ENCODE results near the gene CASP8AP2. TPM values are rescaled to one million over a fixed set of nuclear protein-coding genes. Genes with fewer than 3 reads are reported as not detected.
A peak's percentile ranks its signal among the peaks of the same experiment; 100 is the strongest.
"Not testable (repeated sequence)": the region's sequence is repeated elsewhere in the genome, so short reads cannot be mapped to it uniquely, and the experiment has no call there.

The CASP8AP2 gene
- total RNA-seq, 2 experiments from 2014 or later: 33.3 to 33.6 TPM

- H3K9me3 Mint-ChIP-seq; intact Hi-C loops (cut with micrococcal nuclease); H3K4me3 Mint-ChIP-seq; DNase-seq; POLR2A ChIA-PET; ATAC-seq; H3K27ac Mint-ChIP-seq; H3K36me3 Mint-ChIP-seq (ENCODE audit: low read depth): not testable (repeated sequence)
- Mint-ChIP-seq H3K27me3 (peaks cover 42% of the 10 kb centered on the region), H3K4me1 (ENCODE audit: low read depth) (peaks cover 10% of the 10 kb centered on the region)
- CTCF ChIA-PET: interaction anchor here (0.6 to 1.0 kb wide), 2 partner anchors 13 to 38 kb away, joined by 3 read pairs; no protein-coding TSS in a partner anchor
- peak; percentile 28 for TF ChIP-seq CTCF (IDR thresholded peaks at IDR 0.05)
Observed at GRCh38 chr6:89892577-89892976, 62.9 kb downstream of the CASP8AP2 start.

GRCh38 chr6:89894169-89894568 is 64.5 kb downstream of the CASP8AP2 start, which contains the start of gene GJA10:
Gene GJA10 (plus strand): TSS chr6:89894469. CDS start chr6:89894469, 0 bp downstream.
- intact Hi-C loops (cut with micrococcal nuclease): no loop called here
- Mint-ChIP-seq H3K4me3 (no peak within 1 kb of the TSS), H3K27ac (no peak within 1 kb of the TSS), H3K4me1 (ENCODE audit: low read depth) (peaks cover 6% of the 10 kb centered on the region), H3K27me3 (peaks cover 42% of the 10 kb centered on the region), H3K9me3 (no peaks in the 10 kb centered on the region), H3K36me3 (ENCODE audit: low read depth) (no peaks in the 10 kb centered on the region)
- no peak for ATAC-seq
- DNase-seq: no peak
- no peak for TF ChIP-seq CTCF (IDR thresholded peaks at IDR 0.05)
- CTCF ChIA-PET: no interaction called here
- POLR2A ChIA-PET: no interaction called here

GRCh38 chr6:89895276-89895874 is 65.7 kb downstream of the CASP8AP2 start:
- CTCF ChIA-PET: interaction anchor here (1.2 kb wide), 1 partner anchor 10 kb away, joined by 3 read pairs; no protein-coding TSS in a partner anchor
- POLR2A ChIA-PET: no interaction called here
- Mint-ChIP-seq H3K27ac (no peak overlapping the region), H3K27me3 (peaks cover 41% of the 10 kb centered on the region), H3K36me3 (ENCODE audit: low read depth) (no peaks in the 10 kb centered on the region), H3K4me1 (ENCODE audit: low read depth) (peaks cover 6% of the 10 kb centered on the region), H3K4me3 (no peak overlapping the region), H3K9me3 (no peaks in the 10 kb centered on the region)
- TF ChIP-seq CTCF (IDR thresholded peaks at IDR 0.05): no peak
- DNase-seq: peak; percentile 12
- intact Hi-C loops (cut with micrococcal nuclease): no loop called here
- peak; percentile 64 for ATAC-seq

DNA sequence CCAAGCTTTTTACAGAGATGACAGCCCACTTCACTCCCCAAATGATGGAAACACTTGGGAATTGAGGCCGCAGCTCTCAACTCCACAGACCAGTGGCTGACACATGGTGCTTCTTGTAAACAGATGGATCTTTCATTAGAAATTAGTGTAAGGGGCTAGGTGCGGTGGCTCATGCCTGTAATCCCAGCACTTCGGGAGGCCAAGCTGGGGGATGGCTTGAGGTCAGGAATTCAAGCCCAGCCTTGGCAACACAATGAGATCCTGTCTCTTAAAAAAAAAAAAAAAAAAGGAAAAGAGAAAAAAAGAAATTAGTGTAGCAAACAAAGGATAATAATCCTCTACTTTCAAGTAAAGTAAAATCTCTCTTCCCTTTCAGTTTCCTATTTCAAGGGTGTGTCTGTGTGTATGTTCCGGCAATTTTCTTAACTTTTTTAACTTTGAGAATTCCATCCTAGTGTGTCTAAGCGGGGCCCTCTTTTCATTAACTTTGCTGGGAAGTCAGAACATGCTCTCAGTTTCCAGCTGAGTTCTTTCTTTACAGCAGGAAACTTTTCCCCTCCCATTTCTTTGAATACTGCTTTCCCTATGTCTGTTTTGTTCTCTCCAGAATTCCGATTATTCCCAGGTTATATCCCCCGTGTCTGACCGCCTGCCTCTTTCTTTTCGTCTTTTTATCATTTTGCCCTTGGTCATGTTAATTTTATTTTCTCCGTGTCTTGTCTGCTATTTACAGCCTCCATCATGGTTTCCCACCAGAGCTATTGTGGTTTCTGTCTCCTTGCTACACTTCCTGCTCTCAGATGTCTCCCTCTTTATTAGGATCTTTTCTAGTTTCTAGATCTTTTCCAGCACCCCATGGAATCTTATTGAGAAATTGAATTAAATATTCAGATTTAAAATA is 80.6 kb downstream of the CASP8AP2 start:
- CTCF ChIA-PET: interaction anchor here (1.1 kb wide), 1 partner anchor 8 kb away, joined by 3 read pairs; no protein-coding TSS in a partner anchor
- H3K4me3 Mint-ChIP-seq: not testable (repeated sequence)

DNA sequence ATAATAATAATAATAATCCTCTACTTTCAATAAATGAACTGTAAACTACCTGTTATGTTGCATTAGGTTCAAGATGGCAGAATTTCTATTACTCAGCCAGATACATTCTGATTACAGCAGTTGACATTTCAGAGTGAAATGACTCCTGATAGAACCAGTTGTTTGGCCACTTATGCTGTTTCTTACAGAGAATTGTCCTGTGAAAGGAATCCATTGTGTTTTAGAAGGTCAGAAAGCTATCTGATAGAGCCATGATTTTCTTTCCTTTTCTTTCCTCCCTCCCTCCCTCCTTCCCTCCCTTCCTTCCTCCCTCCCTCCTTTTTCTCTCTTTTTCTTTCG is 81.2 kb downstream of the CASP8AP2 start:
- CTCF ChIA-PET: no interaction called here
- no peak for ATAC-seq
- H3K36me3 Mint-ChIP-seq (ENCODE audit: low read depth): no peaks in the 10 kb centered on the region

More for the DNA sequence above, 80.6 kb downstream of the CASP8AP2 start:
- POLR2A ChIA-PET: interaction anchor here (1.2 kb wide), 1 partner anchor 11 kb away, joined by 3 read pairs; no protein-coding TSS in a partner anchor
- ATAC-seq; H3K9me3 Mint-ChIP-seq; DNase-seq; H3K27ac Mint-ChIP-seq; H3K36me3 Mint-ChIP-seq (ENCODE audit: low read depth); intact Hi-C loops (cut with micrococcal nuclease); H3K4me1 Mint-ChIP-seq (ENCODE audit: low read depth); H3K27me3 Mint-ChIP-seq: not testable (repeated sequence)

More for the DNA sequence above, 81.2 kb downstream of the CASP8AP2 start:
- Mint-ChIP-seq H3K4me3 (no peak overlapping the region), H3K9me3 (no peaks in the 10 kb centered on the region), H3K4me1 (ENCODE audit: low read depth) (peaks cover 14% of the 10 kb centered on the region), H3K27ac (no peak overlapping the region), H3K27me3 (no peaks in the 10 kb centered on the region)
- intact Hi-C loops (cut with micrococcal nuclease): no loop called here
- DNase-seq: no peak
- POLR2A ChIA-PET: no interaction called here
- TF ChIP-seq CTCF (IDR thresholded peaks at IDR 0.05): no peak
